HEK293T (cell line): ENCODE data around the gene GALNT5.

ENCODE experiments used
- CTCF ChIA-PET: fragments of 350-600 bp; formaldehyde crosslinking; extraction: SDS; loops from one replicate; lab custom pipeline; 2021; ENCODE audit warnings: antibody characterized with exemption, inconsistent platforms; lab: Yijun Ruan, JAX
- POLR2A ChIA-PET: fragments of 350-600 bp; formaldehyde crosslinking; extraction: SDS; loops from one replicate; lab custom pipeline; 2020; ENCODE audit warnings: antibody characterized with exemption, inconsistent platforms; lab: Yijun Ruan, JAX
- DNase-seq: peaks from one replicate; pipeline ENCODE4 v3.0.0; 2012; ENCODE audit warnings: mixed read lengths; ENCODE audit errors: extremely low spot score
- ARNT ChIP-seq: fragments of 450-650 bp; IDR thresholded peaks from 2 replicates; pipeline ENCODE4 v1.6.1; 2017; ENCODE audit warnings: mild to moderate bottlenecking
- BHLHE40 ChIP-seq: fragments of 450-650 bp; IDR thresholded peaks from 2 replicates; pipeline ENCODE4 v1.6.1; 2016; ENCODE audit warnings: mild to moderate bottlenecking, moderate library complexity, borderline replicate concordance
- CTBP1 ChIP-seq: fragments of 450-650 bp; IDR thresholded peaks from 2 replicates; pipeline ENCODE4 v1.6.1; 2016; ENCODE audit warnings: borderline replicate concordance
- ELF4 ChIP-seq: fragments of 450-650 bp; IDR thresholded peaks from 2 replicates; pipeline ENCODE4 v1.6.1; 2017; ENCODE audit warnings: antibody characterized with exemption
- FOXA1 ChIP-seq: fragments of 450-650 bp; IDR thresholded peaks from 2 replicates; pipeline ENCODE4 v1.6.1; 2016; ENCODE audit warnings: mild to moderate bottlenecking
- FOXK2 ChIP-seq: fragments of 450-650 bp; IDR thresholded peaks from 2 replicates; pipeline ENCODE4 v1.6.1; 2016; ENCODE audit warnings: mild to moderate bottlenecking
- FOXM1 ChIP-seq: fragments of 450-650 bp; IDR thresholded peaks from 2 replicates; pipeline ENCODE4 v1.6.1; 2017; ENCODE audit warnings: mild to moderate bottlenecking, borderline replicate concordance
- HDGF ChIP-seq: fragments of 450-650 bp; IDR thresholded peaks from 2 replicates; pipeline ENCODE4 v1.6.1; 2017; ENCODE audit warnings: antibody characterized with exemption, borderline replicate concordance
- L3MBTL2 ChIP-seq: fragments of 450-650 bp; conservative IDR thresholded peaks from 2 replicates; pipeline ENCODE4 v1.6.1; 2016; ENCODE audit warnings: mild to moderate bottlenecking
- LEF1 ChIP-seq: fragments of 450-650 bp; IDR thresholded peaks from 2 replicates; pipeline ENCODE4 v1.6.1; 2017; ENCODE audit warnings: mild to moderate bottlenecking, borderline replicate concordance
- NFRKB ChIP-seq: fragments of 450-650 bp; IDR thresholded peaks from 2 replicates; pipeline ENCODE4 v1.6.1; 2016; ENCODE audit warnings: mild to moderate bottlenecking, moderate library complexity
- PKNOX1 ChIP-seq: fragments of 450-650 bp; IDR thresholded peaks from 2 replicates; pipeline ENCODE4 v1.6.1; 2016
- SP1 ChIP-seq: fragments of 450-650 bp; IDR thresholded peaks from 2 replicates; pipeline ENCODE4 v1.6.1; 2017
- SUZ12 ChIP-seq: fragments of 450-650 bp; IDR thresholded peaks from 2 replicates; pipeline ENCODE4 v1.6.1; 2016; ENCODE audit warnings: mild to moderate bottlenecking
- TARDBP ChIP-seq: fragments of 450-650 bp; IDR thresholded peaks from 2 replicates; pipeline ENCODE4 v1.6.1; 2016
- ZNF384 ChIP-seq: fragments of 450-650 bp; IDR thresholded peaks from 2 replicates; pipeline ENCODE4 v1.6.1; 2016

Gene GALNT5

GRCh38 chr2:157319795-157320194 is 62.3 kb downstream of the GALNT5 start:
- DNase-seq: no peak
- CTCF ChIA-PET: no interaction called here
- no peak for TF ChIP-seq LEF1
- TF ChIP-seq NFRKB: no peak
- no peak for TF ChIP-seq TARDBP
- TF ChIP-seq BHLHE40: no peak
- no peak for TF ChIP-seq SP1
- no peak for TF ChIP-seq ZNF384
- no peak for TF ChIP-seq HDGF
- no peak for TF ChIP-seq ARNT
- POLR2A ChIA-PET: no interaction called here

GRCh38 chr2:157320409-157320808 is 62.9 kb downstream of the GALNT5 start:
- no peak for TF ChIP-seq ELF4
- TF ChIP-seq FOXM1: no peak
- no peak for TF ChIP-seq TARDBP
- no peak for TF ChIP-seq CTBP1
- ChIA-PET POLR2A (no interaction called here), CTCF (interaction anchor here (1.0 kb wide), 1 partner anchor 16 kb away, joined by 3 read pairs; no protein-coding TSS in a partner anchor)
- DNase-seq: no peak

GRCh38 chr2:157321466-157321865 is 64.0 kb downstream of the GALNT5 start:
- ChIA-PET CTCF (interaction anchor here (1.0 kb wide), 1 partner anchor 15 kb away, joined by 3 read pairs; no protein-coding TSS in a partner anchor), POLR2A (no interaction called here)
- TF ChIP-seq NFRKB (no peak), BHLHE40 (no peak), TARDBP (no peak), LEF1 (no peak), L3MBTL2 (no peak), ZNF384 (no peak), PKNOX1 (no peak), ELF4 (no peak), FOXM1 (no peak), SUZ12 (no peak)
- DNase-seq: no peak

GRCh38 chr2:157322432-157322831 is 64.9 kb downstream of the GALNT5 start:
- ChIA-PET CTCF (no interaction called here), POLR2A (no interaction called here)
- no peak for DNase-seq
- TF ChIP-seq FOXK2 (no peak), SUZ12 (no peak), LEF1 (no peak), PKNOX1 (no peak), SP1 (no peak), ARNT (no peak)

GRCh38 chr2:157324331-157324843 is 66.9 kb downstream of the GALNT5 start:
- ChIA-PET POLR2A (no interaction called here), CTCF (interaction anchor here (3.7 kb wide), 1 partner anchor 12 kb away, joined by 31 read pairs; no protein-coding TSS in a partner anchor)
- TF ChIP-seq FOXM1 (no peak), TARDBP (no peak), LEF1 (no peak)
- no peak for DNase-seq

GRCh38 chr2:157325786-157326185 is 68.3 kb downstream of the GALNT5 start, which contains the start of gene ERMN:
Gene ERMN (minus strand): TSS chr2:157325824. CDS start chr2:157325642, 182 bp downstream.
- ChIA-PET CTCF (interaction anchor here (0.6 to 3.7 kb wide), 4 partner anchors 10 to 303 kb away, joined by 3 to 31 read pairs (median 14); partner anchors contain the start of gene ACVR1C), POLR2A (no interaction called here)
- no peak for DNase-seq
- no peak for TF ChIP-seq TARDBP
- TF ChIP-seq L3MBTL2: no peak

- no peak for TF ChIP-seq SP1
- TF ChIP-seq TARDBP: no peak
- TF ChIP-seq NFRKB: no peak
- no peak for TF ChIP-seq SUZ12
- no peak for TF ChIP-seq L3MBTL2
- no peak for TF ChIP-seq FOXK2
- no peak for TF ChIP-seq PKNOX1
- no peak for TF ChIP-seq ELF4
- TF ChIP-seq BHLHE40: no peak
- no peak for TF ChIP-seq CTBP1
- no peak for TF ChIP-seq HDGF
- no peak for TF ChIP-seq ARNT
- no peak for TF ChIP-seq ZNF384
- no peak for TF ChIP-seq FOXM1
- TF ChIP-seq FOXA1: no peak
- no peak for TF ChIP-seq LEF1
- ChIA-PET CTCF (interaction anchor here (1.2 to 3.7 kb wide), 4 partner anchors 9 to 25 kb away, joined by 4 to 31 read pairs (median 16); no protein-coding TSS in a partner anchor), POLR2A (no interaction called here)
- DNase-seq: no peak
Measured at GRCh38 chr2:157326698-157327097, 69.2 kb downstream of the GALNT5 start.
